Lower lobe of right lung (tissue), 2 donors: ENCODE data around the gene ACACA. TPM values are rescaled to one million over a fixed set of nuclear protein-coding genes. Genes with fewer than 3 reads are reported as not detected.

Experiments used
- ATAC-seq, 2 donors: fragments of 200-7000 bp; cut with Tn5 transposase; one replicate each; pipeline ENCODE4 v1.9.1; 2020 to 2022; ENCODE audit warnings: mild to moderate bottlenecking in 2 of 2, moderate library complexity in 2 of 2
- DNase-seq: peaks from one replicate; pipeline ENCODE4 v3.0.0-alpha.2; 2020
- H3K27ac ChIP-seq: fragments of 200-600 bp; one replicate; pipeline ENCODE4 v1.8.0; 2022
- H3K27me3 ChIP-seq: fragments of 200-600 bp; one replicate; pipeline ENCODE4 v1.8.0; 2022; ENCODE audit warnings: low read depth
- H3K36me3 ChIP-seq: fragments of 200-600 bp; one replicate; pipeline ENCODE4 v1.8.0; 2022; ENCODE audit warnings: mild to moderate bottlenecking
- H3K4me1 ChIP-seq: fragments of 200-600 bp; one replicate; pipeline ENCODE4 v1.8.0; 2022
- H3K4me3 ChIP-seq: fragments of 200-600 bp; one replicate; pipeline ENCODE4 v1.8.0; 2022; ENCODE audit warnings: mild to moderate bottlenecking
- H3K9me3 ChIP-seq: fragments of 200-600 bp; one replicate; pipeline ENCODE4 v1.8.0; 2022
- intact Hi-C: fragments of 100-400 bp; cut with DNase I; formaldehyde crosslinking; loops from one replicate; pipeline ENCODE4 v1.11.0; 2022
- total RNA-seq: library from RNA; stranded (reverse); fragmentation: NEBNext Ultra II Directional; extraction: Animal tissue kit (Norgen Biotek cat#: 25700); gene quantifications from one replicate; pipeline ENCODE4 v1.2.1, GENCODE V29; 2021
- TF ChIP-seq, protein P1 (sequence below): fragments of 200-600 bp; IDR thresholded peaks from one replicate; pipeline ENCODE4 v1.8.0; 2022; ENCODE audit warnings: antibody characterized with exemption, mild to moderate bottlenecking
- donor health status: DM: no; HTN: yes; CAD: no; lungs with severe emphysema.

The ACACA gene
- total RNA-seq, 1 donor from 2014 or later = 132 TPM

- no peak for DNase-seq
- no peaks in the 10 kb centered on the region for H3K9me3 ChIP-seq
- H3K27ac ChIP-seq = no peak overlapping the region
- H3K36me3 ChIP-seq = peaks cover 77% of the 10 kb centered on the region
- TF ChIP-seq, protein P1, sequence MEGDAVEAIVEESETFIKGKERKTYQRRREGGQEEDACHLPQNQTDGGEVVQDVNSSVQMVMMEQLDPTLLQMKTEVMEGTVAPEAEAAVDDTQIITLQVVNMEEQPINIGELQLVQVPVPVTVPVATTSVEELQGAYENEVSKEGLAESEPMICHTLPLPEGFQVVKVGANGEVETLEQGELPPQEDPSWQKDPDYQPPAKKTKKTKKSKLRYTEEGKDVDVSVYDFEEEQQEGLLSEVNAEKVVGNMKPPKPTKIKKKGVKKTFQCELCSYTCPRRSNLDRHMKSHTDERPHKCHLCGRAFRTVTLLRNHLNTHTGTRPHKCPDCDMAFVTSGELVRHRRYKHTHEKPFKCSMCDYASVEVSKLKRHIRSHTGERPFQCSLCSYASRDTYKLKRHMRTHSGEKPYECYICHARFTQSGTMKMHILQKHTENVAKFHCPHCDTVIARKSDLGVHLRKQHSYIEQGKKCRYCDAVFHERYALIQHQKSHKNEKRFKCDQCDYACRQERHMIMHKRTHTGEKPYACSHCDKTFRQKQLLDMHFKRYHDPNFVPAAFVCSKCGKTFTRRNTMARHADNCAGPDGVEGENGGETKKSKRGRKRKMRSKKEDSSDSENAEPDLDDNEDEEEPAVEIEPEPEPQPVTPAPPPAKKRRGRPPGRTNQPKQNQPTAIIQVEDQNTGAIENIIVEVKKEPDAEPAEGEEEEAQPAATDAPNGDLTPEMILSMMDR = no peak
- no peak for ATAC-seq
- intact Hi-C loops = no loop called here
- H3K27me3 ChIP-seq = no peaks in the 10 kb centered on the region
- no peak overlapping the region for H3K4me3 ChIP-seq
- H3K4me1 ChIP-seq = no peaks in the 10 kb centered on the region
Measured at GRCh38 chr17:37191219-37191618, 215.4 kb downstream of the ACACA start.

GRCh38 chr17:37190493-37190892 is 216.1 kb downstream of the ACACA start:
- H3K4me1 ChIP-seq = no peaks in the 10 kb centered on the region
- no peak overlapping the region for H3K27ac ChIP-seq
- no peaks in the 10 kb centered on the region for H3K9me3 ChIP-seq
- intact Hi-C loops = no loop called here
- TF ChIP-seq, protein P1 = peak; percentile 10
- ATAC-seq (no peak), DNase-seq (no peak)
- no peaks in the 10 kb centered on the region for H3K27me3 ChIP-seq
- H3K4me3 ChIP-seq = no peak overlapping the region
- H3K36me3 ChIP-seq = peaks cover 80% of the 10 kb centered on the region

DNA sequence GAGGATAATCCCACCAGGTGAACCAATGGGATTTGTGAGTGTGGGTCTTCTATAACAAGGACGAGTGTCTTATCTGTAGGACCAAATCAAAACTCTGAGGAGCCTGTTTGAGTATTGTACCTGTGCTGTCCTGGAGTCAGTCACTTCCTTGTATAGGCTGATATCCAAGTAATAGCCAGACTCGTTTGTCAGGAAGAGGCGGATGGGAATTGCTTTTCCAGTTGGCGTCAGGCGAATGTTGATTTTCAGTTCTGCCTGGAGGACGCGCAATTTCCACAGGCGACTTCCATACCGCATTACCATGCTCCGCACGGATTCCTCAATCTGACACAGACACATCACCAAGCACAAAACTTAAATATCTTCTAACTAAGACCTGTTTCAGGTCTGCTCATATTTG is 218.5 kb downstream of the ACACA start:
- Histone ChIP-seq H3K27ac (no peak overlapping the region), H3K4me1 (no peaks in the 10 kb centered on the region), H3K9me3 (no peaks in the 10 kb centered on the region), H3K36me3 (peaks cover 76% of the 10 kb centered on the region), H3K4me3 (no peak overlapping the region), H3K27me3 (no peaks in the 10 kb centered on the region)
- intact Hi-C loops = no loop called here
- DNase-seq (no peak), ATAC-seq (no peak)
- TF ChIP-seq, protein P1 = no peak

DNA sequence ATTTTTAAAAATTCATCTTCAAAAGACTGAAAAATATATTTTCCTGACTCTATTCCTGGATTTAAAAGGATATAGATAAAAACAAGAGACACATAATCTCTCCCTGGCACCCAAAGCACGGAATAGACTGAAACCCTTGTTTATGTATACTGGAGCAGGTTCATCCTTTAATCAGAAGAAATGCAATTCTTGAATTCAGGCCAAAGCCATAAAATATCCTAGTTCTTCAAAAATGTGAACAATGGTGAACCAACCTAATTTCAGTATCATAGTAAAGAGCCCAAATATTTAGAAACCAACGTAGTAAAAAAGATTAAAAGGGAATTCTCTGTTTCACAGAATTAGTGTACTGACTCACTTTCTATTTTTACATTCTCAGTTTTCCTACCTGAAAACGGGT is 219.4 kb downstream of the ACACA start:
- Histone ChIP-seq H3K36me3 (peaks cover 67% of the 10 kb centered on the region), H3K4me3 (no peak overlapping the region), H3K27me3 (no peaks in the 10 kb centered on the region), H3K4me1 (no peaks in the 10 kb centered on the region), H3K27ac (no peak overlapping the region), H3K9me3 (no peaks in the 10 kb centered on the region)
- DNase-seq (no peak), ATAC-seq (no peak)
- intact Hi-C loops = no loop called here
- TF ChIP-seq, protein P1 = no peak

- H3K27me3 ChIP-seq = no peaks in the 10 kb centered on the region
- H3K27ac ChIP-seq = no peak overlapping the region
- H3K36me3 ChIP-seq = peaks cover 60% of the 10 kb centered on the region
- no peaks in the 10 kb centered on the region for H3K9me3 ChIP-seq
- no peak for ATAC-seq
- TF ChIP-seq, protein P1 = no peak
- no peak overlapping the region for H3K4me3 ChIP-seq
- no peak for DNase-seq
- H3K4me1 ChIP-seq = no peaks in the 10 kb centered on the region
- intact Hi-C loops = no loop called here
Measured at GRCh38 chr17:37182786-37183465, 223.7 kb downstream of the ACACA start.
